ENCODE measurements around the gene LRRFIP2.

The LRRFIP2 gene

GRCh38 chr3:37168896-37169295 lies 5.5 kb downstream of the LRRFIP2 start:
- no peaks in the 10 kb centered on the region for H3K36me3 ChIP-seq
- no peak for TF ChIP-seq CTCF (IDR thresholded peaks at IDR 0.05; ENCODE audit: low read depth, low read length)
- no peak for DNase-seq
- no peaks in the 10 kb centered on the region for H3K27me3 ChIP-seq
- H3K9me3 ChIP-seq, result no peaks in the 10 kb centered on the region
- H3K4me1 ChIP-seq, result no peaks in the 10 kb centered on the region; the same call in 1 of the 2 replicates
- no peak overlapping the region for H3K4me3 ChIP-seq (ENCODE audit: low read depth, low read length)

- Histone ChIP-seq H3K27me3 (no peaks in the 10 kb centered on the region), H3K4me1 (no peaks in the 10 kb centered on the region), H3K4me3 (ENCODE audit: low read depth, low read length) (no peak overlapping the region), H3K9me3 (no peaks in the 10 kb centered on the region), H3K36me3 (no peaks in the 10 kb centered on the region)
- DNase-seq, result no peak
- no peak for TF ChIP-seq CTCF (IDR thresholded peaks at IDR 0.05; ENCODE audit: low read depth, low read length)
Observed at GRCh38 chr3:37163262-37164015, 10.9 kb downstream of the LRRFIP2 start.

- H3K36me3 ChIP-seq, result no peaks in the 10 kb centered on the region
- TF ChIP-seq CTCF (IDR thresholded peaks at IDR 0.05; ENCODE audit: low read depth, low read length), result no peak
- no peaks in the 10 kb centered on the region for H3K9me3 ChIP-seq
- no peak for DNase-seq
- H3K4me1 ChIP-seq, result no peaks in the 10 kb centered on the region
- no peak overlapping the region for H3K4me3 ChIP-seq (ENCODE audit: low read depth, low read length)
- H3K27me3 ChIP-seq, result no peaks in the 10 kb centered on the region
Observed at GRCh38 chr3:37162501-37163245, 11.7 kb downstream of the LRRFIP2 start.

DNA sequence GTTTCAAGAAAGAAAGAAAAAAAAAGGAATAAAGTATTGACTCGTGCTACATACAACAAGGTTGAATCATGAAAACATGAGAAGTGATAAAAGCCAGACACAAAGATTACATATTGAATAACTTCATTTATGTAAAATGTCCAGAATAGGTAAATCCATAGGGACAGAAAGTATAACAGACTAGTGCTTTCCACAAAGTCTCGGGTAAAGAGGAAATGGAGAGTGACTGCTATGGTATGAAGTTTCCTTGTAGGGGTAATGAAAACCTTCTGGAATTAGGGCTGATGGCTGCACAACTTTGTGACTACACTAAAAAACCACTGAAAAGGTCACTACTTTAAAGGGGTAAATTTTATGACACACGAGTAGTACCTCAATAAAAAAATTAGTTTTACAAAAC lies 13.0 kb downstream of the LRRFIP2 start:
- Histone ChIP-seq H3K36me3 (no peaks in the 10 kb centered on the region), H3K9me3 (no peaks in the 10 kb centered on the region), H3K4me3 (ENCODE audit: low read depth, low read length) (no peak overlapping the region), H3K4me1 (no peaks in the 10 kb centered on the region), H3K27me3 (no peaks in the 10 kb centered on the region)
- DNase-seq, result no peak
- TF ChIP-seq CTCF (IDR thresholded peaks at IDR 0.05; ENCODE audit: low read depth, low read length), result no peak

DNA sequence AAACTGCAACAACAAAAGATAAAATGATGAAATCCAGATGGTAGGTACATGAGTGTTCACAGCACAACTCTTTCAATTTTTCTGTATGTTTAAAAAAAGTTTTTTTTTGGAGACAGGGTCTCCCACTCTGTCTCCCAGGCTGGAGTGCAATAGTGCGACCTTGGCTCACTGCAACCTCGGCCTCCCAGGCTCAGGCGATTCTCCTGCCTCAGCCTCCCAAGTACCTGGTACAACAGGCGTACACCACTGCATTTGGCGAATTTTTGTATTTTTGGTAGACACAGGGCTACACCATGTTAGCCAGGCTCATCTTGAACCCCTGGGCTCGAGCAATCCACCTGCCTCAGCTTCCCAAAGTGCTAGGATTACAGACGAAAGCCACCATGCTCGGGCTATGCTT lies 18.6 kb downstream of the LRRFIP2 start:
- no peak for DNase-seq
- no peaks in the 10 kb centered on the region for H3K4me1 ChIP-seq
- H3K36me3 ChIP-seq, result no peaks in the 10 kb centered on the region
- TF ChIP-seq CTCF (IDR thresholded peaks at IDR 0.05; ENCODE audit: low read depth, low read length), result no peak
- H3K9me3 ChIP-seq, result no peaks in the 10 kb centered on the region
- no peaks in the 10 kb centered on the region for H3K27me3 ChIP-seq
- H3K4me3 ChIP-seq (ENCODE audit: low read depth, low read length), result no peak overlapping the region

All from BE2C (cell line).